B cell (primary cell): ENCODE results near the gene CCL25.

Experiments
- EZH2 ChIP-seq: IDR thresholded peaks from 2 replicates; pipeline ENCODE4 v1.6.1; 2012; ENCODE audit warnings: borderline replicate concordance, low read depth, mild to moderate bottlenecking, moderate library complexity, low read length; ENCODE audit not compliant: insufficient read depth, poor library complexity, severe bottlenecking
- TF ChIP-seq, protein P1 (sequence below): fragments of 200-600 bp; IDR thresholded peaks from one replicate; pipeline ENCODE4 v1.8.0; 2022; ENCODE audit warnings: antibody characterized with exemption, mild to moderate bottlenecking

DNA sequence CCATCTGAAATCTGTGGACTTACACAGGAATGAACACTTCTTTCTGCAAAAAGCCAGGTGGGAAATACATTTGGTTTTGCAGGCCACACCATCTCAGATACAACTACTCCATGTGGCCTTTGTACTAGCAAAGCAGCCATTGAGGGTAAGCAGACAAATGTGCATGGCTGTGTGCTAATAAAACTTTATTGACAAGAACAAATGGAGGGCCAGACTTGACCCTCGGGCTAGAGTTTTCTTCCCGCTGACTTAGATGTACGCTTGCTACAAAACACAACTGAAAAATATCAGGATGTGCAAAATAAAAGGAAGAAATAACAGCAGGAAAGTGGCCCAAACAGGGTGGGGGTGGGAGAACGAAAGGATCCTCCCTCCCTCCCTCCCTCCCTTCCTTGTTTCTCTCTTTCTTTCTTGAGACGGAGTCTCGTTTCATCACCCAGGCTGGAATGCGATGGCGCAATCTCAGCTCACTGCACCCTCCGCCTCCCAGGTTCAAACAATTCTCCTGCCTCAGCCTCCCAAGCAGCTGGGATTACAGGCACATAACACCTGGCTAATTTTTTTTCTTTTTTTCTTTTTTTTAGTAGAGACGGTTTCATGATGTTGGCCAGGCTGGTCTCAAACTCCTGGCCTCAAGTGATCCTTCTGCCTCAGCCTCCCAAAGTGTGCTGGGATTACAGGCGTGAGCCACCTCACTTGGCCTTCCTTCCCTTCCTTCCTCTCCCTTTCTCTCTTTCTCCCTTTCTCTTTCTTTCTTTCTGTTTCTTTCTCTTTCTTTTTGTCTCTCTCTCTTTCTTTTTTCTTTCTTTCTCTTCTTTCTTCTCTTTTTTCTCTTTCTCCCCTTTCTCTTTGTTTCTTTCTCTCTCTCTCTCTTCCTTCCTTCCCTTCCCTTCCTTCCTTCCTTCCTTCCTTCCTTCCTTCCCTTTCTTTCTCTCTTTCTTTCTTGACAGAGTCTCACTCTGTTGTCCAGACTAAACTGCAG is 29.3 kb downstream of the CCL25 start:
- TF ChIP-seq, protein P1, sequence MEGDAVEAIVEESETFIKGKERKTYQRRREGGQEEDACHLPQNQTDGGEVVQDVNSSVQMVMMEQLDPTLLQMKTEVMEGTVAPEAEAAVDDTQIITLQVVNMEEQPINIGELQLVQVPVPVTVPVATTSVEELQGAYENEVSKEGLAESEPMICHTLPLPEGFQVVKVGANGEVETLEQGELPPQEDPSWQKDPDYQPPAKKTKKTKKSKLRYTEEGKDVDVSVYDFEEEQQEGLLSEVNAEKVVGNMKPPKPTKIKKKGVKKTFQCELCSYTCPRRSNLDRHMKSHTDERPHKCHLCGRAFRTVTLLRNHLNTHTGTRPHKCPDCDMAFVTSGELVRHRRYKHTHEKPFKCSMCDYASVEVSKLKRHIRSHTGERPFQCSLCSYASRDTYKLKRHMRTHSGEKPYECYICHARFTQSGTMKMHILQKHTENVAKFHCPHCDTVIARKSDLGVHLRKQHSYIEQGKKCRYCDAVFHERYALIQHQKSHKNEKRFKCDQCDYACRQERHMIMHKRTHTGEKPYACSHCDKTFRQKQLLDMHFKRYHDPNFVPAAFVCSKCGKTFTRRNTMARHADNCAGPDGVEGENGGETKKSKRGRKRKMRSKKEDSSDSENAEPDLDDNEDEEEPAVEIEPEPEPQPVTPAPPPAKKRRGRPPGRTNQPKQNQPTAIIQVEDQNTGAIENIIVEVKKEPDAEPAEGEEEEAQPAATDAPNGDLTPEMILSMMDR = no peak
- TF ChIP-seq EZH2 = no peak
